Measurements from ENCODE around the gene RPL27.

RPL27 gene

DNA sequence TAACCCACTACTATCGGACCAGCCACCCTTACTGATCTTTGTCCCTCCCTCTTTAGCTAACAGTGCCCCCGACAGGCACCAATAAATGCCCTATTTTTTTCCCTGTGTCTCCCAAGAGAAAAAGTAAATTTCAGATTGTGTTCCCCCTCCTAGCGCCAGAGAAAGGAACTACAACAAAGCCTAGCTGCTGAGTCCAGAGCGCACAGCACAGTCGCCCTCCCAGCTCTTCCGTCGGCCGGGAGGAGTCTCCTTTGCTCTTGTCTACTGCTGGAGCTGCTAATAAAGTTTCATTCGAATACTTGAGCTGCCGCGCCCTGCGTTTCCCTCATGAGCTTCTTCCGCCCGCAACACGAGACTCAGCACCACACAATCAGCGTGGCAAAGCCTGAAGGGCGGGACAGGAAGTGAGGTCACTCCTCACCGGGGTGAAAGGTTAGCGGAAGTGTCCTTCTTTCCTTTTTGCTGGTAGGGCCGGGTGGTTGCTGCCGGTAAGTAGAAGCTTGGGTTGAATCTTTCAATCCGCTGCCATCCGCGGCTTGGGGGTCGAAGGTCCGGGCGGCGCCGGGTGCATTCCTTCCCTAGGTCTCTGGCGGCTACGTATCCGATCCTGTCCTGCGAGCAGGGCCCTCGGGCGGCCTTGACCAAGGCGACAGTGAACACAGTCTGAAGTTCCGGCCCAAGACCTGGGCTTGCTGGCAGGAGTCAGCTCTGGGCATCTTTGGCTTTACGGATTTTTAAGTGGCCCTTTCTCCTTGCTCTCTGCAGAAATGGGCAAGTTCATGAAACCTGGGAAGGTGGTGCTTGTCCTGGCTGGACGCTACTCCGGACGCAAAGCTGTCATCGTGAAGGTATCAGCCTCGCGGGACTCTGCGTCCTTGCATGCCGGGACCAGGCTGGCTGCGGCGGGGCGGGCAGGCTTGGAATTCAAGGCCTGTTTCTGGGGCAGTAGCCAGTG lies at the start of gene RPL27:
RPL27 (plus strand) TSS at position 436 of the 955 bp plus-strand sequence; CDS start at position 768, 332 bp downstream.
- peak within 1 kb of the TSS; percentile 77 for H3K4me3 ChIP-seq (ENCODE audit: low read length)
- TF ChIP-seq CTCF (conservative IDR thresholded peaks at IDR 0.05; ENCODE audit: low read length) = peak; percentile 84
- peak; percentile 100 for DNase-seq (ENCODE audit: low read depth)

DNA sequence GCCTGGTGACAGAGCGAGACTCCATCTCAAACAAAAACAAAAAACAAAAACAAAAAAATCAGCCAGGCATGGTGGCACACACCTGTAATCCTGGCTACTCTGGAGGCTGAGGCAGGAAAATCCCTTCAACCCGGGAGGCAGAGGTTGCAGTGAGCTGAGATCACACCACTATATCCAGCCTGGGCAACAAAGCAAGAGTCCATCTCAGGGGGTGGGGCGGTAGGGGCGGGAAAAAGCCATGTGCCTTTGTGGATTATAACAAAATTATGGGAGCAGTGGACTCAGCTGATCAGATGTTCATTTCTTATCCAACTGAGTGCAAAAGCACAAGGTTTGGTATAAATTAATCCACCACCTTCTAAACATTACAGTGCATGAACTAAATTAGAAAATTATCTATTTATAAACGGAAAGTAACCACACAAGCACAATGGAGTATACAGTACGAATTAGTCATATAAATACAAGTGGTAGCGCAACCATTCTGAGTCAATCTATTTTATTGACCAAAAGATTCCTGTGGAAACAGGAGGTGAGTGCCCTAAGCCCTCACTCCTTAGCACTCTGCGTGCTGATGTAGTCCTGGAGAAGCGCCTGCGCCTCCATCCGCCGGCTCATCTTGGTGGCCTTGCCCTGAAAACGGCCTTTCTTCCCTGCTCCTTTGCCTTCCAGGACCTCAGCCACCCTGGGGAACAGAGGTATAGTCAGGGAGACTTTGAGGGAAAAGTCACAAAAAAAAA lies 48.0 kb upstream of the RPL27 start:
- no peak for TF ChIP-seq CTCF (conservative IDR thresholded peaks at IDR 0.05; ENCODE audit: low read length)
- H3K4me3 ChIP-seq (ENCODE audit: low read length) = no peak overlapping the region
- DNase-seq (ENCODE audit: low read depth) = no peak

DNA sequence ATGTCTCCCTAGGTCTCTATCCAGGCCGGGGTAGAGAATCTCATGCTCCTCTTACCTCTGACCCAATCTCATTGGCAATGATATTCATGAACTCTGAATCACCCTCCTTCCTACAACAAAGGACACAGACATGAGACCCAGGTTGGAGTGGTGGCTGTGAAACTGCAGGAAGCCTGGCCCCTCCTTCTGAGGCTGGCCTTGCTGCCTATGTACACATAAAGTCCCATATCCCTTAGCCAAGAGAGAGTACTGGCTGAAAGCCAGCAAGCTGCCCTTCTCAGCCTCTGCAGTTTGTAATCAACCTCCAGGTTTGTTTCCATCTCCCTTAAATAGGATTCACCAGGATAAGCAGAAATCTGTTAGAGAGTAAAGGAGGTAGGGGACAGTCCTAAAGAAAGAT lies 44.5 kb upstream of the RPL27 start:
- no peak overlapping the region for H3K4me3 ChIP-seq (ENCODE audit: low read length)
- no peak for TF ChIP-seq CTCF (conservative IDR thresholded peaks at IDR 0.05; ENCODE audit: low read length)
- DNase-seq (ENCODE audit: low read depth) = no peak

- peak within 1 kb of the TSS; percentile 86 for H3K4me3 ChIP-seq (ENCODE audit: low read length)
- no peak for TF ChIP-seq CTCF (conservative IDR thresholded peaks at IDR 0.05; ENCODE audit: low read length)
- DNase-seq (ENCODE audit: low read depth) = peak; percentile 93
Observed at GRCh38 chr17:42964161-42964932, 33.9 kb upstream of the RPL27 start, which contains the start of gene AARSD1. Gene AARSD1 (minus strand): TSS chr17:42964454. CDS start chr17:42964440, 14 bp downstream.

DNA sequence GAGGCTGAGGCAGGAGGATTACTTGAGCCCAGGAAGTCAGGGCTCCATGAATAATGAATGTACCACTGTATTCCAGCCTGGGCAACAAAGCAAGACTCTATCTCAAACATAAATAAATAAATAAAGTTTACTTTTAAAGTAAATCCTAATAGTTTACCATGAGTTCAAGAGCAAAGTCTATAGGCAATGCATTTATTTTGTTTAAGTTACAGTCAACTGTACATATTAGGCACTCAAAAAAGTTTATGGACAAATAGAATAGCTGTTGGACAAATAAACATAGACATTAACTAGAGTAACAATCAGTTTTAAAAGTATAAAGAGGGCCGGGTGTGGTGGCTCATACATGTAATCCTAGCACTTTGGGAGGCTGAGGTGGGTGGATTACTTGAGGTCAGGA lies 30.3 kb upstream of the RPL27 start:
- DNase-seq (ENCODE audit: low read depth) = no peak
- no peak overlapping the region for H3K4me3 ChIP-seq (ENCODE audit: low read length)
- TF ChIP-seq CTCF (conservative IDR thresholded peaks at IDR 0.05; ENCODE audit: low read length) = no peak

GRCh38 chr17:42969001-42969581 lies 29.1 kb upstream of the RPL27 start:
- no peak for TF ChIP-seq CTCF (conservative IDR thresholded peaks at IDR 0.05; ENCODE audit: low read length)
- H3K4me3 ChIP-seq (ENCODE audit: low read length) = no peak overlapping the region
- DNase-seq (ENCODE audit: low read depth) = no peak

All from AG10803 (cell line).